Dermis blood vessel endothelial cell (primary cell): Measurements from ENCODE around the gene TEKTIP1. TPM values are rescaled to one million over a fixed set of nuclear protein-coding genes. Genes with fewer than 3 reads are reported as not detected.

Experiments
- DNase-seq: peaks from one replicate; pipeline ENCODE4 v3.0.0; 2010
- total RNA-seq: library from RNA; depleted of rRNA; stranded (reverse); fragments of >200 nt; gene quantifications from 2 replicates; pipeline ENCODE4 v1.2.3, GENCODE V29; 2014

Gene TEKTIP1
- total RNA-seq, result not detected in 2 replicates

DNA sequence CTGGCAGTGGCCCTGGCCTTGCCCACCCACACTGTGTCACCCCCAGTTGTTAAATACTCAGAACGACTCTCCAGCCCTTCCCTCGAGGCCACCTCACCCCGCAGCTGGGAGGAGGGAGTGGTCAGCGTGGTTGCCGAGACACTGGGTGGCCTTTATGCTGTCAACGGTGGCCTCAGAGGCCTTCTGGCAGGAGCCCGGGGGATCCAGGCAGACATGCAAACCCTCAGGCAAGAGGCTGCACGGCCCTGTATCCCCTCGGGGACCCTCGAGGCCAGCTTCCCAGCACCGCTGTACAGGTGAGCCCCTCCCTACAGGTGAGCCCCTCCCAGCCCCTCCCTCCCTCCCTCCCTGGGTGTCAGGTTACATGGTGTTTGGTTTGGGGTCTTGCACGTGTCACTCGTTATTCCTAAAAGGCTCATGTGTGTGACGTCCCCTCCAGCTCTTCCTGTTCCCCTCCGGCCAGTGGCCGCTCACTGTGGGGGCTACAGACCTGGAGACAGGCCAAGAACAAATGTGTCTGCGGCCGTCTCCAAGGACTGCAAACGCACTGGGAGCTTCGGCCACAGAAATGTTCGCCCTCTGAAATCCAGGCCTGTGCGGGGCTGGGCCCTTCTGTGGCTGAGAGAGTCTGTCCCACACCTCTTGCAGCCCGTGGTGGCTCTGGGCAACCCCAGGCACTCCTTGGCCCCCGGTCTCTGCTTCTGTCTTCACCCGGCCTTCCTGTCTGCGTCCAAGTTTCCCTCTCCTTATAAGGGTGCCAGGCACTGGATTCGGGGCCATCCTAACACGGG is at the start of gene TEKTIP1:
TEKTIP1 (plus strand) TSS at position 210 of the 791 bp plus-strand sequence; CDS start at position 214, 4 bp downstream.
- DNase-seq, result no peak

DNA sequence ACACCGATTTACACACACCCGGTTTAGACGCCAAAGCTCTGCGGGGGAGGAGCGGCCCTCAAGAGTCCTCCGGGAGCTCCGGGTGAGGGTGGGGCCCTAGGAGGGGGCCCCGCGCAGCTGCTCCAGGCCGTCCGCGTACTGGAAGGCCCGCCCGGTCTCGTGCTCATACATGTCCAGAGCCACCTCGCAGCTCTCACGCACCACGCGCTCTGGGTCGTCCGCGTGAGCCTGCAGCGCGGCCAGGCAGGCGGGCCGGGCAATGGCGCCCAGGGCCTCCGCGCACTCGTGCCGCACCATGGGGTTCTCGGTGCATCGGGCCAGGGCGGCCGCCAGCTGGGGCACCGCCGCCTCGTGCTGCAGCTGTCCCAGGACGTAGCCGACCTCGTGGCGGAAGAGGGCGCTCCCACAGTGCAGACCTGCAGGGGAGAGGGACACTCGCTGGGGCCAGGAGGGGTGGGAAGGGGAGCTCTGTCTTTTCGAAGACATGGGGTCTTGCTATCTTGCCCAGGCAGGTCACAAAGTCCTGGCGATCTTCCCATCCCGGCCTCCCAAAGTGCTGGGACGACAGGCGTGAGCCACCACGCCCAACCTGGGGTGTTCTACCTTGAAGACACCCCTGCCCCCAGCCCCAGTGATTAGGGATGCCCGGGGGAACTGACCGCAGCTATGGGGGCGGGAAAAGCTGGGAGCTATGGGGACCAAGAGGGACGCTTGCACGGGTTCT is 47.4 kb upstream of the TEKTIP1 start:
- DNase-seq, result no peak

DNA sequence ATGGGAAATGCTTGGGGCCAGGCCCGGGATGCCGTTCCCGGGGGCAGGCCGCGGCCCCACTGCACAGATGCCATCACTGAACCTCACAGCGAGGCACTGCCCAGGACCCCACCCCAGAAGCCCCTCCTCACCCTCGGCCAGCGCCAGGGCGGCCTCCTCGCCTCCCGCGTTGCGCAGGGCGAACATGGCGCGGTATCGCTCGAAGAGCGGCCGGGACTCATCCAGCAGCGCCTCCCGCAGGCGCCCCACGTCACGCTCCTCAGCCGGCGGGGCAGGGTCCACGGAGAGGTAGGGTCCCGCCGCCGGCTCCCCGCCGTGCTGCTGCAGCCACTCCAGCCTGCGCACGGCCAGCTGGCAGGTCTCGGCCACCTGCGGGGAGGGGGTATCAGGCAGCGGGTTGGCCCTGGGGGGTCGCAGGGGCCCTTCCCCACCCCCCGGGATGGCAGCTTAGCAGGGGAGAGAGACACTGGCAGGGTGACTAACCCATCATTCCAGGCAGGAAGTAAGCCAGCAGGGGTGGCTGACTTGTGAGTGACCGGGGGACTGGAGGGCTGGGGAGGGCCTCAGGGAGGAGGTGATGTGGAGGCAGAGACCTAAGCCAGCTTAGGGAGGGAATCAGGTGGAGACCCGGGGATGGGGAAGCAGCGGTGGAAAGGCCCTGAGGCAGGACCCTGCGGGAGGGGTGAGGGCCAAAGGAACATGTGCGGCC is 46.7 kb upstream of the TEKTIP1 start:
- no peak for DNase-seq

DNA sequence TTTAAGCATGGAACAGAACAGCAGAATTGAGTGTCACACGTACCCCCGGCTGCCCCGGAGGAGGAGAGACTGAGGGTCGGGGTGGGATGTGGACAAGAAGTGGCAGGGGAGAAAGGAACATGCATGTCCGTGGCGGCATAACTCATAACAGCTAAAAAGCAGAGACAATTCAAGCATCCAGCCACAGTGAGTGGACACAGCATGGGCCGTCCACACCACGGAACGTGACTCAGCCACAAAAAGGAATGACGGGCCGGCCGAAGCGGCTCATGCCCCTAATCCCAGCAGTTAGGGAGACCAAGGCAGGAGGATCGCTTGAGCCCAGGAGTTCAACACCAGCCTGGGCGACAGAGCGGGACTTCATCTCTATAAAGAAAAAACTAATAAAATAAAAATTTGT is 46.1 kb upstream of the TEKTIP1 start:
- DNase-seq, result no peak

DNA sequence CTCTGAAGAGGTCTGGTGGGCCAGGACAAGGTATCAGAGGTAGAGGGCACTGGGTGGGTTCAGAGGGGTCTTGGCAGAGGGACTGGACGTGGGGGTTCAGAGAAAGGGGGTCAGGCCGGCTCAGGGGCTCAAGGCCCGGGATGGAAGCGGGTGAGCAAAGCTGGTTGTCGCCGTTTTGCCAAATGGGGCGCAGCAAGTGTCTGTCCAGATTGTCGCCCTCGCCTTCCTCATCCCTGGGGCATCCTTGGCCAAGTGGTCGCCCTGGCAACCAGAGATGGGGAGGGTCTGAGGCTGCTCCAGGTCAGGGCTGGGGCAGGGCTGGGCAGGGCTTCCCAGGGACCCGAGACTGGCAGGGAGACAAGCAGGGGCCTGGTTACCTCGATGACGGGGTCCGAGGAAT is 45.3 kb upstream of the TEKTIP1 start:
- no peak for DNase-seq

DNA sequence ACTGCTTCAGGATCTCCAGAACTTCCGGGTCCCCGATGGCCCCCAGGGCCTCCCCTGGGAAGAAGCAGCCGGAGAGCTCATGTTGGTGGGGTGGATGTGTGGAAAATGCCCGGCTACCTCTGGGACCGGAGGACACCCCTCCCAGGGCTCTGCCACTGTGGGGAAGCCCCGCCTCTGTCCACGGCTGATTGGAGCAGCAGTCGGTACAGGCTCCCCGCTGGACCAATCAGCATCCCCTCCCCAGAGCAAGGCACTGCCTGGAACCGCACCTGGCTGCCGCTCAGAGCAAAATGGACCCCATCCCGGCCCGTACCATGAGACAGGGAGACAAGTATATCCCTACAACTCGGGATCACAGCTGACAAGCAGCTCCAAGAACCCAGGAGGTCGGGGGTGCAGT is 44.9 kb upstream of the TEKTIP1 start:
- DNase-seq, result peak; percentile 23

DNA sequence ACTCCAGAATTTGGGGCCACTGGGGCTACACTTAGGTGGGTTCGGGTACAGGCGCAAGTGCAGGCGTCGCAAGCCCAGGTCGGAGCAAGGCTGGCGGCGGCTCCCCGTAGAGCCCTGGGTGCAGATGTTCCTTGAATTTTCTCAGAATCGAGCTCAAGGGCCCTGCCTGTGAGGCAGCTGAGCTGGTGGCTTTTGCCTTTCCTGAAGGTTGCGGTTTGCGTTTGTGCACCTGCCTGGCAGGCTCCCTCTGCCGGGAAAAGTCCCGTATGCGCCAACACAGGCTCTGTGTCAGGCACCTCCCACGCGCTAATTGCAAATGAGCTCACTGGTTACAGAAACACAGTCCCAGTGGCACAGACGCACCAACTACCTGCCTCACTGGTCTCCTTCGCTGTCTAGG is 44.4 kb upstream of the TEKTIP1 start:
- no peak for DNase-seq

DNA sequence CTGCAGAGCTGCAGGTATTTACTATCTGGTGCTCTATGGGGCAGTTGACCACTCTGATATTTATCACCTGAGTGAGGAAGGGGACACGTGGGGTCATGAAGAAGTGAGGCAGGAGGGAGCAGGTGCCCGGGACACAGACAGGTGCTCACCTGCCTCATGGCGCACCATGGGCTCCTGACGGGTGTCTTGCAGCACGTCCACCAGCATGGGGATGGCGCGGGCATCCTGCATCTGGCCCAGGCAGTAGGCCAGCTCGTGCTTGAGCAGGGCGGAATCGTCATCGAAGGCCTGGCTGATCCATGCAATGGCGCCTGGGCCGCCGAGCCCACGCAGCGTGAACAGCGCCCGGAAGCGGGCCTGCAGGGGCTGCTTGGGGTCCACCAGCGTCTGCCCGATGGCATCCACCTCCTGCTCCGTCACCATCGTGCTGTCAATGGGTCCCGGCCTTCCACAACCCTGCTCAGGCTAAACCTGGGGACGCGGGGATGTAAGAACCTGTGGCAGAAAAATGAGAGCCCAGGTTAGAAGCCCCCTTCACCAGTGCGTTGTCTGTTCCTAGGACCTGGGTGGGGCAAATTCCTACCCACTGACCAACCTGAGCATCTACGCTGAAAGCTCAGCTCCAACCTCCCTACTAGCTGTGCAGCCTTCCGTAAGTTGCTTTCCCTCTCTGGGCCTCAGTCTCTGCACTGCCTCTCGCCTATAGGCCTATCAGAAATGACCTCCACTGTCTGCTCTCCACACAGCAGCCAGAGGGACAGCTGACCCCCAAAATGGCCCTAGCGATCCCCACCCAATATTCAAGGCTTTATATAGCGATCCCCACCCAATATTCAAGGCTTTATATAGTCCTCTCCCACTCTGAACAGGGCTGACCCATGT is 42.3 kb upstream of the TEKTIP1 start:
- no peak for DNase-seq

DNA sequence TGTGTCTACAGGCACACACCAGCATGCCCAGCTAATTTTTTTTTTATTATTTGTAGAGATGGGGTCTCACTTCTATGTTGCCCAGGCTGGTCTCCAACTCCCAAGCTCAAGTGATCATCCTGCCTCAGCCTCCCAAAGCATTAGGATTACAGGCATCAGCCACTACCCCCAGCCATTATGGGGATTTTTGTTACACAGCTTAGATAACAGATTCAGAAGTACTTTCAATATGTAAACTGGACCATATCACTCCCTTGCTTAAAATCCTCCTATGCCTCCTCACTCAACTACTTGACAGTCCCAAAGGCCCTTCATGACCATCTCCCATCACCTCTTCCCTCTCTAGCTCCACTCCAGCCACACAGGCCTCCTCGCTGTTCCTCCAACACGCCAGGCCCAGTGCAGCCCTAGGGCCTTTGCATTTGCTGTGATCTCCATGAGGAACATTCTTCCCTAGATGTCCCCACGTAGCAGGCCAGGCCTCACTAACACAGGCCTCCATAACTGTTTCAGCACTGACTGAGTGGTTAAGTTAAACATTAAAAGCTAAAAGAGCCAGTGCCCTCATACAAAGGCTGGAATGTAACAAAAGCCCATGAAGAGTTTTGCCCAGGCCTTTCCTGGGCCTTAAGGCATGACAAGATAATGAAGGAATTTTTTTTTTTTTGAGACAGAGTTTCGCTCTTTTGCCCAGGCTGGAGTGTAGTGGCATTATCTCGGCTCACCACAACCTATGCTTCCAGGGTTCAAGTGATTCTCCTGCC is 41.0 kb upstream of the TEKTIP1 start:
- no peak for DNase-seq

DNA sequence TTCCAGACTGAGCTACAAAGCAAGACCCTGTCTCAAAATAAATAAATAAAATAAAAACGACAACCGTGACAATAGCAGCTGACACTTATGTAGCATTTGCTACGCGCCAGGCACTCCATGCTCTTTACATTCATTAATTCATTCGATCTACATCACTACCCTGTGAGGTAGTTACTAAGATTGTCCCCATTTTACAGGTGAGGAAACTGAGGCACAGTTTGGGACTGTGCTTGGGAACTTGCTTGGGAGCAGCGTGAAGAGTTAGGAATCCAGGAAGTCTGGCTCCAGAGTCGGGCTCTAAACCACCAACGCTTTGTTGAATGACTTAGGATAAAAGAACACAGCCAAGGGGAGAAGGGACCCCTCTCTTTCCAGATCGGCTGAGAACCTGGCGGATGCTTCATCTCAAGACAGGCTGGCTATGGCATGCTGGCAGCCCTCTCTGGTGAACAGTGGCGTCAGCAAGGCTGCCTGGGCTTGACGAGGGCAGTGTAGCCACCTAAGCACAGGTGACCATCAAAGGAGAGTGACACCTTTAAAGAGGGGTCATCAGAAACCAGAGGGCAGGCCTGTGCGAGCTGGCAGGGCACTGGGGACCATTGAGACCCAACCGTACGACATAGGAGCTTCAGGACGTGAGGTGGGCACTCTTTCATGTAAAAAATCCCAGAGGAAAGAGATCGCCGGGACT is 39.1 kb upstream of the TEKTIP1 start:
- no peak for DNase-seq

DNA sequence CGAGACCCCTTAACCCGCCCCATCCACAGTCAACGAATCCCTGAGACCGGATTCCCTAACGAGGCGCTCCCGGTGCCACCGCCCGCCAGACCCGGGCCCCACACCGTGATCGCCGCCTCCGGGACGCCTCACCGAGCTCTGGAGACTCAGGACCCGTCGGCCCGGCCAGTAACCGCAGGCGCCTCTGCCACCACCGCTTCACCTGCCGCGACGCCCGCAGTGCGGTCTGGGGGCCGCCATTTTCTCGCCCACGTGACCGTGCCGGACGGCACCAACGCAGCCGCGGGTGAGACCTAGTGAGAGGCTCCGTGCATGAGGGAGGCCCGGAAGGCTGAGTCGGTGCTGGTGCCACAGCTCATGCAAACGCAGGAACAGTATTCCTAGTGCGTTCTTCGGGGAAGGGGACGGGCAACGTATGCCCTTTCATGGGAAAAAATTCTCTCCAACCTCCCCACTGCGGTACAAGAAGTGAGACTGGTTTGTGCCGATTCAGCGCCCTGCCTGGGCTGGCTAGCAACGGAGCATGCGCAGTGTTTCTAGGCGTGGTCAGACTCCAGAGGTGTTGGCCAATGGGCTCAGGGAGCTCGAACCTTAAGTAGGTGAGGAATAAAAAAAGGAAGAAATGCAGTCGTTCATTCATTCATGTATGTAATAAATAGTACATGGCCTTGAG is 38.4 kb upstream of the TEKTIP1 start, which contains the start of gene DOHH:
DOHH (minus strand) TSS at position 246 of the 673 bp plus-strand sequence. CDS start 3,860 bp downstream, outside the sequence.
- DNase-seq, result peak; percentile 99

DNA sequence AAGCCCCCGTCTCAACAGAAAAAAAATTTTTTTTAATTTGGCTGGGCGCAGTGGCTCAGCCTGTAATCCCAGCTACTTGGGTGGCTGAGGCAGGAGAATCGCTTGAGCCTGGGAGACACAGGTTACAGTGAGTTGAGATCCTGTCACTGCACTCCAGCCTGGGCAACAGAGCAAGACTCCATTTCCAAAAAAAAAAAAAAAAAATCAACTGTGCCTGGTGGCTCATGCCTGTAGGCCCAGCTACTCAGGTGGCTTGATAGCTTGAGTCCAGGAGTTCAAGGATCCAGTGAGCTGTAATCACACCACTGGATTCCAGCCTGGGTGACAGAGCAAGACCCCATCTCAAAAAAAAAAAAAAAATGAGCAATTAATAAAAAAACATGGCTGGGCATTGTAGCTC is 37.2 kb upstream of the TEKTIP1 start:
- DNase-seq, result no peak

DNA sequence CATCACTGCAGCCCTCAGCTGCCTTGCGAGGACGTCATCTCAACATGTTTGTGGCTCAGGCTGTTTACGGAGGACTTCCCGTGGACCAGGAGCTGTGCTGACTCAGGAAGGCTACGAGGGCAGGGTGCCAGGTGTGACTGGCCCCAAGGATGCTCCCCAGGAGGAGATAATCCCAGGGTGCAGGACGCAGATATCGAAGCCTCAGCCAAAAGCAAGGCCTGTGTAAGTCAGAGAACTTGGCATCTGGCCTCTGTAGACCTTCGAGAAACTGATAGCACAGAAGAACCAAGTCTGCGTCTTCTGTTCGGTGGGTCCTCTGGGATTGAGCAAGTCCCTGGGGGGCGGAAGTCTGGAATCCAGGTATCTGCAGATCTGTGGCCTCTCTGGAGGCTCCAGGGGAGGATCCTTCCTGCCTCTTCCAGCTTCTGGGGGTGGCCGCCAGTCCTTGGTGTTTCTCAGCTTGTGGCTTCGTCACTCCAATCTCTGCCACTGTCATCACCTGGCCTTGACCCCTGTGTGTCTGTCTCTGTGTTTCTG is 35.9 kb upstream of the TEKTIP1 start:
- no peak for DNase-seq

DNA sequence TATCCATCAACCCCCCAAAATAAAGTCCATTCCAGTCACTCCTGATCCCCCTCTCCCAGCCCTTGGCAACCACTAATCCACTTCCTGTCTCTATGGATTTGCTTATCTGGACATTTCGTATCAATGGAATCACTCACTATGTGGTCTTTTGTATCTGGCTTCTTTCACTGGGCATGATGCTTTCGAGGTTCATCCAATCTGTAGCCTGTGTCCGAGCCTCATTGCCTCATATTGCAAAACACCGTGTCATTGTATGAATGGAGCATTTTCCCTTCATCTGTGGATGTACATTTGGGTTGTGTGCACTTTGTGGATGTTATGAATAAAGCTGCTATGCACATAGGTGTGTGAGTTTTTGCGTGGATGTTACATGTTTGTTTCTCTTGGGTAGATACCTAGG is 34.2 kb upstream of the TEKTIP1 start:
- no peak for DNase-seq

DNA sequence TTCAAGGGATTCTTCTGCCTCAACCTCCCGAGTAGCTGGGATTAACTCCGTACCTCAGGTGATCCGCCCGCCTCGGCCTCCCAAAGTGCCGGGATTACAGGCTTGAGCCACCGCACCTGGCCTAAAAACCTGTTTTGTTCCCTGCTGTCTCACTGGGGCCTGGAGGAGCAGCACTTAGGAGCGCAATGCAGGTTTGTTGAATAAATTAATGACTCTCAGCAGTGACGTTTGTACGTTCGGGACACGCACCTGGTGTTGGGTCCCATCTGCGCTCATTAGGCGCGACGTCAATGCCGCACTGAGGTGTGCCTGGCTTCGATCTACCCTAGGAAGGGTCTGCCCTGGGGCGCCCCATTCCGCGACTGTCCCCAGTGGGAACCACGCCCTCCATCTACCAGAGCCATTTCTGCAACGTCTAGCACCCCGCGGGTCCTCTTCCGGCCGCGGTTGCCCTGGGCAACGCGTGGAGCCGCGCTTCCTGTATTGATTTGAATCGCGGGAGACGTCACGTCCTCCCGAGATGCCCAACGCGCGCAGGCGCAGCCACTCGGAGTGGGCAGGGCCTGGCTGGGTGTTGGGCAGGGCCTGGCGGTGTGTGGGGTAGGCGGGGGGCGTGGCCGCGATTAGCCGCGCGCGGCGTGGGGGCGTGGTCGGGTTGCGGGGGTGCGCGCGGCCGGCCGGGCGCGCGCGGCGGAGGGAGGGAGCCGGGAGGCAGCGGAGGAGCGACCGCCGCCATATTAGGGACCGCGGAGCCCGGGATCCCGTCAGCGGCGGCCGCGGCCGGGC is 33.2 kb upstream of the TEKTIP1 start, which contains the start of gene FZR1:
FZR1 (plus strand) TSS at position 714 of the 786 bp plus-strand sequence. CDS start 16,679 bp downstream, outside the sequence.
- DNase-seq, result peak; percentile 99

DNA sequence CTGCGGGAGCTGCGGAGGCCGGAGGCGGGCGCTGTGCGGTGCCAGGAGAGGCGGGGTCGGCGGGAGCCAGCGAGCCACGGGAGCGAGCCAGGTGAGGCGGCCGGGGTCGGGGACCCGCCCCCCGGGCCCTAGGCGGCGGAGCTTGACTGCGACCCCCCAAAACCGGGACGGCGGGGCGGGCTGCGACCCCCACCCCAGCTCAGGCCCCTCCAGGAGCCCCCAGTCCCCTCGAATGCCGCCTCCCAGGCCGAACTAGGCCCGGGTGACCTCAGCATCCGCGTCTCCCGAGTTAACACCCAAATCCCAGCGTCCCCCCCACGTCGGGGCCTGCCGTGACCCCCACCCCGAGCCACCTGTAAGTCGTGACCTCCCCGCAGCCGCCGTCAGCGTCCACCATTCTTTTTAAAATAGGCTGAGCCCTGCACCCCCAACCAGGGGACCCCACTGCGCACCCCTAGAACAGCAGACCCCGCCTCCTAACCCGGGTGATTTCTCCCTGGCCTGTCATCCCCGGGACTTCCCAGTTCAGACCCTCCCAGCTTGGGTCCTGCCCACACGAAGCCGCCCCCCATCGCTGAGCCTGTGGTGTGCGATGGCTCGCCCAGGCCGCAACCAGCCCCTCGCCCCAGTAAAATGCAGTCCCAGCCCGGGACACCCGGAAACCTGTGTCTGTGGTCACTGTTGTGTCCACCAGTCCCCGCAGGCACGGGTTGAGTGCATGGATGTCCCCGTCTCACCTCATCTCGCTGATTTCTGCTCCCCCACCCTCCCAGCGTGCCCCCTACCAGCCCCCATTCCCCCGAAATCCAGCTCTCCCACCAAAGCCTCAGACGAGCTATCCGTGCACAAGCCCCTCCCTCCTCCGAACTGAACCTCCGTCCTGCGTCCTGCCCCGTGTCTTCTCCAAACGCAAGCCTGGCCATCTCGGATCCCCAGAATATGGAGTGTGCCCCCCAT is 32.3 kb upstream of the TEKTIP1 start:
- DNase-seq, result peak; percentile 38

DNA sequence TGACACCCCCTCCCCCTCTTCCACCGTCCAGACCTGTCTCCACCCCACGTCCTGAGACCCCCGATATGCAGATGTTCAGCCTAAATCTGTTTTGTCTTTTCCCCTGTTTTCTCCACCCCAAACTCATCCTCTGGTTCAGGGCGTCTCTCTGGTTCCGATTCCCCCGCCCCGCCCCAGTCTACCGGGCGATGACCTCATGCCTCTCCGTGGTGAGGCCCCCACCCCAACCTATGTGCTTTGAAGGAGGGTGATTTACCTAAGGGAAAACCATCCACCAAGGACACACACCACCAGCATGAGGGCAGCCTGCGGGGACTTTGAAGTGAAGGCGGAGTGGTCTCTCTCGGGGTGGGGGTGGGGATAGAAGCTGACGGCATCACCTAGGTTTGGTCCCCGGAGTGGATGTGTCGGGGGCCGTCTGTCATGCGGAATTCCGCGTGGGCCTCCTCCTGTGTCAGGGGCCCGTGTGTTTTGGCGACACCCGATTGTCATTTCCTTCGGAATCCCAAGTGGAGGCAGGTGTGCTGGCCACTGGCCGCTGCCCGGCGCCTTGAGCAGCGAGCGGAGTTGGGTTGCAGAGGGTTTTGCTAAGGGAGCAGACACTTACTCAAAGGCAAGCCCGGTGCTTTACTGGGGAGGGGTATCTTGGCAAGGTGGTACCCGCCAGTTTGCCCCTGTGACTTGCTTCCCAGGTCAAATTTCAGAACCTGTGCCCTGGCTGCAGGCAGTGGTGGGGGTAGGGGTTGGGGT is 31.4 kb upstream of the TEKTIP1 start:
- peak; percentile 28 for DNase-seq
